Common myeloid progenitor, CD34-positive (primary cell): ENCODE data around the gene CES1.
"Not testable (repeated sequence)": the region's sequence is repeated elsewhere in the genome, so short reads cannot be mapped to it uniquely, and the experiment has no call there.

Experiments
- CTCF ChIA-PET: fragments of 350-600 bp; sonication (Branson Sonifier 250); formaldehyde crosslinking; loops from one replicate; lab custom pipeline; 2021; ENCODE audit warnings: antibody characterized with exemption; lab: Charles Lee
- POLR2A ChIA-PET: fragments of 350-600 bp; sonication (Branson Sonifier 250); formaldehyde crosslinking; loops from one replicate; lab custom pipeline; 2021; ENCODE audit warnings: antibody characterized with exemption; lab: Charles Lee
- DNase-seq, 3 donors: peaks; one replicate each; pipeline versions ENCODE4 v3.0.0 to v3.0.0-alpha.2; 2013
- H3K27ac ChIP-seq, 2 experiments: 1 replicate in 1 of 2; 2 replicates in 1 of 2; pipeline ENCODE4 v1.7.0; 2013; ENCODE audit warnings: inconsistent platforms in 2 of 2, low read length in 2 of 2, mild to moderate bottlenecking in 2 of 2, low read depth in 1 of 2, moderate library complexity in 1 of 2; ENCODE audit not compliant: severe bottlenecking in 2 of 2, insufficient read depth in 1 of 2, poor library complexity in 1 of 2
- H3K27me3 ChIP-seq, 5 experiments: replicated peaks in 2 of 5; 1 replicate in 3 of 5; 2 replicates in 2 of 5; pipeline versions ENCODE4 v1.6.1 to v1.7.0; 2013; ENCODE audit warnings: low read length in 4 of 5, mild to moderate bottlenecking in 2 of 5, moderate library complexity in 2 of 5, inconsistent platforms in 1 of 5; ENCODE audit not compliant: insufficient read depth in 5 of 5, control insufficient read depth in 4 of 5
- H3K36me3 ChIP-seq, 4 experiments: 1 replicate in 2 of 4; 2 replicates in 2 of 4; pipeline versions ENCODE4 v1.6.1 to v1.7.0; 2013; ENCODE audit warnings: low read length in 3 of 4, control low read depth in 1 of 4, mild to moderate bottlenecking in 1 of 4; ENCODE audit not compliant: control insufficient read depth in 4 of 4, insufficient read depth in 4 of 4
- H3K4me1 ChIP-seq, 4 experiments: 1 replicate in 3 of 4; 2 replicates in 1 of 4; pipeline versions ENCODE4 v1.6.1 to v1.7.1; 2013; ENCODE audit warnings: low read length in 3 of 4, mild to moderate bottlenecking in 3 of 4, control low read depth in 1 of 4, inconsistent platforms in 1 of 4, moderate library complexity in 1 of 4; ENCODE audit not compliant: control insufficient read depth in 4 of 4, insufficient read depth in 4 of 4; ENCODE audit errors: control extremely low read depth in 1 of 4
- H3K4me3 ChIP-seq, 7 experiments: 1 replicate in 4 of 7; 2 replicates in 3 of 7; pipeline versions ENCODE4 v1.5.1 to v1.7.0; 2013; ENCODE audit warnings: mild to moderate bottlenecking in 7 of 7, low read length in 6 of 7, moderate library complexity in 6 of 7, inconsistent platforms in 2 of 7, low read depth in 2 of 7, control low read depth in 1 of 7; ENCODE audit not compliant: insufficient read depth in 4 of 7, control insufficient read depth in 1 of 7; ENCODE audit errors: extremely low read depth in 1 of 7
- H3K9me3 ChIP-seq, 5 experiments: 1 replicate in 4 of 5; 2 replicates in 1 of 5; pipeline versions ENCODE4 v1.6.1 to v1.7.1; 2013; ENCODE audit warnings: low read length in 4 of 5, mild to moderate bottlenecking in 2 of 5, inconsistent platforms in 1 of 5, low read depth in 1 of 5, moderate library complexity in 1 of 5; ENCODE audit not compliant: control insufficient read depth in 4 of 5, insufficient read depth in 2 of 5; ENCODE audit errors: control extremely low read depth in 1 of 5
- WGBS: methylation state at CpG from one replicate; pipeline ENCODE4 v1.1.5; 2013; ENCODE audit not compliant: insufficient coverage; 5-methylcytosine and 5-hydroxymethylcytosine counted together

The CES1 gene

GRCh38 chr16:55843105-55843395 lies 10.2 kb upstream of the CES1 start:
- H3K4me1 ChIP-seq: peaks cover 0 to 6% (median 0%) of the 10 kb centered on the region in 4 experiments
- no peaks in the 10 kb centered on the region for H3K36me3 ChIP-seq
- no peak overlapping the region for H3K27ac ChIP-seq
- DNase-seq: no peak
- no peaks in the 10 kb centered on the region for H3K9me3 ChIP-seq
- peaks cover 2 to 13% (median 3%) of the 10 kb centered on the region in 5 experiments for H3K27me3 ChIP-seq
- WGBS: no CpG with 5 or more reads among the region's 2 CpGs
- CTCF ChIA-PET: interaction anchor here (4.1 kb wide), 1 partner anchor 131 kb away, joined by 74 read pairs; no protein-coding TSS in a partner anchor
- POLR2A ChIA-PET: no interaction called here
- no peak overlapping the region for H3K4me3 ChIP-seq

- Histone ChIP-seq H3K4me3 (no peak overlapping the region), H3K27ac (no peak overlapping the region), H3K27me3 (peaks cover 2 to 13% (median 3%) of the 10 kb centered on the region in 5 experiments), H3K9me3 (no peaks in the 10 kb centered on the region), H3K4me1 (peaks cover 0 to 6% (median 0%) of the 10 kb centered on the region in 4 experiments), H3K36me3 (no peaks in the 10 kb centered on the region)
- ChIA-PET POLR2A (no interaction called here), CTCF (interaction anchor here (0.7 to 4.2 kb wide), 8 partner anchors 12 to 378 kb away, joined by 3 to 74 read pairs (median 10); no protein-coding TSS in a partner anchor)
- WGBS: 39% methylated on average over 8 of the region's 11 CpGs
- DNase-seq: peak; percentile 51 to 66 (median 58)
Measured at GRCh38 chr16:55842369-55843104, 9.6 kb upstream of the CES1 start.

- Histone ChIP-seq H3K27ac (no peak overlapping the region), H3K9me3 (no peaks in the 10 kb centered on the region), H3K27me3 (peaks cover 0 to 3% (median 0%) of the 10 kb centered on the region in 5 experiments), H3K4me1 (peaks cover 0 to 17% (median 6%) of the 10 kb centered on the region in 4 experiments), H3K4me3 (no peak overlapping the region), H3K36me3 (no peaks in the 10 kb centered on the region)
- POLR2A ChIA-PET: no interaction called here
- CTCF ChIA-PET: interaction anchor here (0.9 to 4.2 kb wide), 5 partner anchors 121 to 377 kb away, joined by 3 to 74 read pairs (median 4); no protein-coding TSS in a partner anchor
- WGBS: 0% methylated on average over 1 of the region's 2 CpGs
- DNase-seq: peak in 2 of 3 donors; percentile 60 to 62
Measured at GRCh38 chr16:55839115-55839514, 6.2 kb upstream of the CES1 start.

GRCh38 chr16:55836158-55836611 lies 3.3 kb upstream of the CES1 start:
- no peak overlapping the region for H3K27ac ChIP-seq
- peaks cover 0 to 17% (median 6%) of the 10 kb centered on the region in 4 experiments for H3K4me1 ChIP-seq
- 50% methylated on average over 1 of the region's 4 CpGs for WGBS
- peaks cover 0 to 3% (median 0%) of the 10 kb centered on the region in 5 experiments for H3K27me3 ChIP-seq
- H3K4me3 ChIP-seq: no peak overlapping the region
- H3K9me3 ChIP-seq: no peaks in the 10 kb centered on the region
- H3K36me3 ChIP-seq: no peaks in the 10 kb centered on the region
- peak; percentile 9 to 62 (median 61) for DNase-seq
- ChIA-PET POLR2A (no interaction called here), CTCF (interaction anchor here (0.8 to 1.5 kb wide), 3 partner anchors 124 to 372 kb away, joined by 3 read pairs; no protein-coding TSS in a partner anchor)

GRCh38 chr16:55835581-55835980 lies 2.7 kb upstream of the CES1 start:
- Histone ChIP-seq H3K9me3 (no peaks in the 10 kb centered on the region), H3K27ac (no peak overlapping the region), H3K36me3 (no peaks in the 10 kb centered on the region), H3K4me3 (no peak overlapping the region), H3K4me1 (peaks cover 0 to 14% (median 6%) of the 10 kb centered on the region in 4 experiments), H3K27me3 (peaks cover 0 to 2% (median 0%) of the 10 kb centered on the region in 5 experiments)
- 27% methylated on average over 1 of the region's 1 CpG for WGBS
- ChIA-PET CTCF (interaction anchor here (0.8 to 1.5 kb wide), 3 partner anchors 123 to 371 kb away, joined by 3 read pairs; no protein-coding TSS in a partner anchor), POLR2A (no interaction called here)
- DNase-seq: peak; percentile 17 to 49 (median 39)

- WGBS: 90% methylated on average over 2 of the region's 3 CpGs
- peaks cover 0 to 14% (median 6%) of the 10 kb centered on the region in 4 experiments for H3K4me1 ChIP-seq
Measured at GRCh38 chr16:55835173-55835572, 2.3 kb upstream of the CES1 start.

GRCh38 chr16:55834049-55834448 lies 1.2 kb upstream of the CES1 start:
- ChIA-PET POLR2A (no interaction called here), CTCF (no interaction called here)
- no peaks in the 10 kb centered on the region for H3K36me3 ChIP-seq

More at GRCh38 chr16:55835173-55835572, 2.3 kb upstream of the CES1 start:
- CTCF ChIA-PET: interaction anchor here (0.8 kb wide), 1 partner anchor 123 kb away, joined by 3 read pairs; no protein-coding TSS in a partner anchor
- H3K4me3 ChIP-seq, H3K9me3 ChIP-seq, DNase-seq, H3K27ac ChIP-seq, H3K36me3 ChIP-seq, POLR2A ChIA-PET, H3K27me3 ChIP-seq: not testable (repeated sequence)

More at GRCh38 chr16:55834049-55834448, 1.2 kb upstream of the CES1 start:
- no peaks in the 10 kb centered on the region for H3K9me3 ChIP-seq
- H3K27me3 ChIP-seq: peaks cover 0 to 2% (median 0%) of the 10 kb centered on the region in 5 experiments
- peaks cover 0 to 12% (median 6%) of the 10 kb centered on the region in 4 experiments for H3K4me1 ChIP-seq
- DNase-seq: no peak
- no peak overlapping the region for H3K27ac ChIP-seq
- WGBS: 100% methylated on average over 4 of the region's 7 CpGs
- H3K4me3 ChIP-seq: no peak overlapping the region
